Upper lobe of left lung (tissue), 6 donors: ENCODE results near the gene KRT14. TPM values are rescaled to one million over a fixed set of nuclear protein-coding genes. Genes with fewer than 3 reads are reported as not detected.
"Not testable (repeated sequence)": the region's sequence is repeated elsewhere in the genome, so short reads cannot be mapped to it uniquely, and the experiment has no call there.

Experiments
- ATAC-seq, 2 donors: fragments of 200-7000 bp; cut with Tn5 transposase; one replicate each; pipeline ENCODE4 v1.9.1; 2022; ENCODE audit warnings: mild to moderate bottlenecking in 2 of 2, moderate library complexity in 2 of 2; ENCODE audit not compliant: low FRiP score in 2 of 2
- DNase-seq, 2 donors: peaks; one replicate each; pipeline ENCODE4 v3.0.0-alpha.2; 2019 to 2020
- H3K27ac ChIP-seq, 4 donors: fragments of 200-600 bp; sonication (generic); one replicate each; pipeline ENCODE4 v1.5.1; 2016 to 2019
- H3K27me3 ChIP-seq, 4 donors: fragments of 200-600 bp; sonication (generic); one replicate each; pipeline ENCODE4 v1.5.1; 2017 to 2019
- H3K36me3 ChIP-seq, 4 donors: fragments of 200-600 bp; sonication (generic); one replicate each; pipeline ENCODE4 v1.5.1; 2016 to 2019
- H3K4me1 ChIP-seq, 4 donors: fragments of 200-600 bp; sonication (generic); one replicate each; pipeline ENCODE4 v1.5.1; 2018 to 2019
- H3K4me3 ChIP-seq, 4 donors: fragments of 200-600 bp; sonication (generic); one replicate each; pipeline ENCODE4 v1.5.1; 2017 to 2019; ENCODE audit warnings: mild to moderate bottlenecking in 2 of 4, moderate library complexity in 1 of 4
- H3K9me3 ChIP-seq, 4 donors: fragments of 200-600 bp; sonication (generic); one replicate each; pipeline ENCODE4 v1.5.1; 2018 to 2019
- CTCF ChIP-seq, 6 experiments: fragments of 450-650 bp in 4 of 6; fragments of 200-600 bp in 2 of 6; sonication (generic) in 2 of 6; IDR thresholded peaks; one replicate each; pipeline ENCODE4 v1.5.1; 2016 to 2019; ENCODE audit warnings: antibody characterized with exemption in 6 of 6
- EP300 ChIP-seq, 4 donors: sonication (generic); formaldehyde crosslinking; IDR thresholded peaks; one replicate each; pipeline ENCODE4 v1.5.1; 2017; ENCODE audit warnings: antibody characterized with exemption in 4 of 4, control low read depth in 2 of 4
- POLR2A ChIP-seq, 4 donors: fragments of 450-650 bp; IDR thresholded peaks; one replicate each; pipeline ENCODE4 v1.5.1; 2016 to 2017; ENCODE audit warnings: antibody characterized with exemption in 4 of 4, mild to moderate bottlenecking in 2 of 4
- POLR2AphosphoS5 ChIP-seq, 2 donors: sonication (generic); formaldehyde crosslinking; IDR thresholded peaks; one replicate each; pipeline ENCODE4 v1.5.1; 2017; ENCODE audit warnings: antibody characterized with exemption in 2 of 2
- WGBS, 2 donors: methylation state at CpG; one replicate each; pipeline ENCODE4 v1.1.5; 2017 to 2018; 5-methylcytosine and 5-hydroxymethylcytosine counted together
- total RNA-seq, 6 donors: library from RNA; depleted of rRNA in 4 of 6; stranded (reverse); fragments of >200 nt in 4 of 6; gene quantifications; one replicate each; pipeline versions ENCODE4 v1.1.0 to v1.2.1, GENCODE V29; 2016 to 2021
- donor health status: DM: no; HTN: no; CAD: no; lungs with moderate emphysema.
- donor health status: DM: no; HTN: yes; CAD: no; lungs with severe emphysema.

Gene KRT14
- total RNA-seq, 6 donors from 2014 or later, result not detected

- WGBS, 2 donors, result 62 to 71% methylated on average over 2 of the region's 3 CpGs
- Histone ChIP-seq H3K27ac (no peak overlapping the region), H3K4me3 (no peak overlapping the region), H3K36me3 (no peaks in the 10 kb centered on the region), H3K9me3 (no peaks in the 10 kb centered on the region), H3K27me3 (no peaks in the 10 kb centered on the region), H3K4me1 (no peaks in the 10 kb centered on the region)
- TF ChIP-seq POLR2A (IDR thresholded peaks at IDR 0.05) (no peak), EP300 (IDR thresholded peaks at IDR 0.05) (no peak), CTCF (IDR thresholded peaks at IDR 0.05) (no peak)
- no peak for ATAC-seq
- DNase-seq, result no peak
Observed at GRCh38 chr17:41589301-41589700, 2.6 kb upstream of the KRT14 start.

- WGBS, 2 donors, result 76 to 82% methylated on average over 4 to 7 of the region's 8 CpGs
- Histone ChIP-seq H3K27ac (no peak overlapping the region), H3K36me3 (no peaks in the 10 kb centered on the region), H3K4me1 (no peaks in the 10 kb centered on the region), H3K9me3 (no peaks in the 10 kb centered on the region), H3K27me3 (no peaks in the 10 kb centered on the region), H3K4me3 (no peak overlapping the region)
- DNase-seq, result no peak
- TF ChIP-seq POLR2AphosphoS5 (IDR thresholded peaks at IDR 0.05) (no peak), EP300 (IDR thresholded peaks at IDR 0.05) (no peak), CTCF (IDR thresholded peaks at IDR 0.05) (no peak), POLR2A (IDR thresholded peaks at IDR 0.05) (no peak)
- no peak for ATAC-seq
Observed at GRCh38 chr17:41588126-41588810, 1.6 kb upstream of the KRT14 start.

- TF ChIP-seq POLR2AphosphoS5 (IDR thresholded peaks at IDR 0.05) (no peak), EP300 (IDR thresholded peaks at IDR 0.05) (no peak), POLR2A (IDR thresholded peaks at IDR 0.05) (no peak), CTCF (IDR thresholded peaks at IDR 0.05) (no peak)
- H3K4me3 ChIP-seq, result no peak overlapping the region
- H3K36me3 ChIP-seq, result no peaks in the 10 kb centered on the region
- no peaks in the 10 kb centered on the region for H3K4me1 ChIP-seq
- ATAC-seq, result no peak
- 80 to 87% methylated on average over 5 of the region's 5 CpGs for WGBS, 2 donors
- DNase-seq, result no peak
- no peak overlapping the region for H3K27ac ChIP-seq
- no peaks in the 10 kb centered on the region for H3K9me3 ChIP-seq
- H3K27me3 ChIP-seq, result no peaks in the 10 kb centered on the region
Observed at GRCh38 chr17:41585301-41586056, 1.2 kb downstream of the KRT14 start.

- DNase-seq, H3K27ac ChIP-seq, H3K9me3 ChIP-seq, H3K4me3 ChIP-seq, H3K27me3 ChIP-seq, ATAC-seq, H3K4me1 ChIP-seq, H3K36me3 ChIP-seq: not testable (repeated sequence)
- 73 to 85% methylated on average over 8 of the region's 8 CpGs for WGBS, 2 donors
Observed at GRCh38 chr17:41584331-41584927, 2.3 kb downstream of the KRT14 start.
